ENCODE measurements around the gene LSM2.
"Not testable (repeated sequence)": the region's sequence is repeated elsewhere in the genome, so short reads cannot be mapped to it uniquely, and the experiment has no call there.

LSM2 gene

GRCh38 chr6:31827286-31828079 is 20.7 kb upstream of the LSM2 start, which contains the start of gene HSPA1B:
Gene HSPA1B (plus strand): TSS chr6:31827738. CDS start chr6:31827951, 213 bp downstream.
- ATAC-seq, result peak; percentile 92
- peak; percentile 94 for DNase-seq

- ATAC-seq (no peak), DNase-seq (peak; percentile 50)
Observed at GRCh38 chr6:31826793-31827285, 20.1 kb upstream of the LSM2 start.

- DNase-seq, result no peak
- ATAC-seq, result no peak
Observed at GRCh38 chr6:31825553-31825952, 18.8 kb upstream of the LSM2 start.

GRCh38 chr6:31823592-31824196 is 16.9 kb upstream of the LSM2 start:
- not testable (repeated sequence) for ATAC-seq, DNase-seq

GRCh38 chr6:31822036-31822821 is 15.5 kb upstream of the LSM2 start:
- ATAC-seq (peak; percentile 58), DNase-seq (peak; percentile 70)

- ATAC-seq, result peak; percentile 61
Observed at GRCh38 chr6:31821301-31822035, 14.7 kb upstream of the LSM2 start.

GRCh38 chr6:31820399-31820798 is 13.6 kb upstream of the LSM2 start:
- not testable (repeated sequence) for DNase-seq, ATAC-seq

More at GRCh38 chr6:31821301-31822035, 14.7 kb upstream of the LSM2 start:
- peak; percentile 82 for DNase-seq

GRCh38 chr6:31819871-31820299 is 13.1 kb upstream of the LSM2 start:
- DNase-seq (no peak), ATAC-seq (no peak)

GRCh38 chr6:31817929-31818511 is 11.3 kb upstream of the LSM2 start:
- not testable (repeated sequence) for ATAC-seq, DNase-seq

GRCh38 chr6:31817133-31817928 is 10.6 kb upstream of the LSM2 start:
- peak; percentile 9 for ATAC-seq
- DNase-seq, result not testable (repeated sequence)

- DNase-seq (peak; percentile 76), ATAC-seq (peak; percentile 39)
Observed at GRCh38 chr6:31815025-31815838, 8.5 kb upstream of the LSM2 start, which contains the start of the genes HSPA1A and HSPA1L. Gene HSPA1A (plus strand): TSS chr6:31815543. CDS start chr6:31815757, 214 bp downstream. Gene HSPA1L (minus strand): TSS chr6:31815283. CDS start chr6:31811972, 3,311 bp downstream.

GRCh38 chr6:31814677-31815024 is 7.9 kb upstream of the LSM2 start:
- ATAC-seq, result peak; percentile 53
- peak; percentile 78 for DNase-seq

GRCh38 chr6:31813465-31813849 is 6.7 kb upstream of the LSM2 start:
- DNase-seq, result no peak
- ATAC-seq, result no peak

GRCh38 chr6:31811645-31812044 is 4.9 kb upstream of the LSM2 start:
- ATAC-seq (no peak), DNase-seq (no peak)

GRCh38 chr6:31808599-31808998 is 1.8 kb upstream of the LSM2 start:
- not testable (repeated sequence) for ATAC-seq, DNase-seq

- DNase-seq (no peak), ATAC-seq (peak; percentile 12)
Observed at GRCh38 chr6:31805939-31806469, 762 bp downstream of the LSM2 start.

GRCh38 chr6:31801031-31801927 is 5.5 kb downstream of the LSM2 start:
- not testable (repeated sequence) for ATAC-seq

GRCh38 chr6:31799781-31800180 is 7.0 kb downstream of the LSM2 start:
- DNase-seq (no peak), ATAC-seq (no peak)

More at GRCh38 chr6:31801031-31801927, 5.5 kb downstream of the LSM2 start:
- not testable (repeated sequence) for DNase-seq

Measured in stimulated activated naive CD8-positive, alpha-beta T cell treated with anti-CD3 and anti-CD28 coated beads, Interleukin-15, Interleukin-2, amounts not matched to agents 100 U/mL and 50 U/mL, for 24 hours (primary cell).